Natural killer cell (primary cell): ENCODE data around the gene CNPY3. TPM values are rescaled to one million over a fixed set of nuclear protein-coding genes. Genes with fewer than 3 reads are reported as not detected.
"Not testable (repeated sequence)": the region's sequence is repeated elsewhere in the genome, so short reads cannot be mapped to it uniquely, and the experiment has no call there.

Experiments
- ATAC-seq, 3 donors: fragments of 150-1000 bp in 2 of 3; fragments of 200-7000 bp in 1 of 3; cut with Tn5 transposase; 1 replicate in 1 of 3; 2 replicates in 2 of 3; pipeline ENCODE4 v1.10.0; 2021; ENCODE audit warnings: mild to moderate bottlenecking in 2 of 3, moderate library complexity in 2 of 3
- DNase-seq, 2 donors: peaks; one replicate each; pipeline versions ENCODE4 v3.0.0 to v3.0.0-alpha.2; 2013 to 2021; ENCODE audit warnings: mixed read lengths in 1 of 2
- H3K27ac ChIP-seq: one replicate; pipeline ENCODE4 v1.5.1; 2013; ENCODE audit warnings: mild to moderate bottlenecking, low read length
- H3K27me3 ChIP-seq: one replicate; pipeline ENCODE4 v1.6.1; 2013; ENCODE audit warnings: low read length; ENCODE audit not compliant: control insufficient read depth, insufficient read depth
- H3K36me3 ChIP-seq: one replicate; pipeline ENCODE4 v1.6.1; 2013; ENCODE audit warnings: low read length; ENCODE audit not compliant: control insufficient read depth, insufficient read depth
- H3K4me1 ChIP-seq: one replicate; pipeline ENCODE4 v1.6.1; 2013; ENCODE audit warnings: low read length; ENCODE audit not compliant: control insufficient read depth, insufficient read depth
- H3K4me3 ChIP-seq: one replicate; pipeline ENCODE4 v1.5.1; 2013; ENCODE audit warnings: low read length
- H3K9me3 ChIP-seq: one replicate; pipeline ENCODE4 v1.6.1; 2013; ENCODE audit warnings: low read length; ENCODE audit not compliant: control insufficient read depth, insufficient read depth
- H3K27ac Mint-ChIP-seq, 2 donors: one replicate each; pipeline ENCODE4 v1.8.0; 2022; ENCODE audit warnings: mild to moderate bottlenecking in 2 of 2, mixed read lengths in 2 of 2, moderate library complexity in 1 of 2
- H3K27me3 Mint-ChIP-seq, 2 donors: one replicate each; pipeline ENCODE4 v1.8.0; 2022; ENCODE audit warnings: low read depth in 2 of 2, mixed read lengths in 2 of 2
- H3K36me3 Mint-ChIP-seq: one replicate; pipeline ENCODE4 v1.8.0; 2022; ENCODE audit warnings: mixed read lengths
- H3K4me1 Mint-ChIP-seq, 2 donors: one replicate each; pipeline ENCODE4 v1.8.0; 2022; ENCODE audit warnings: mixed read lengths in 2 of 2
- H3K4me3 Mint-ChIP-seq: one replicate; pipeline ENCODE4 v1.8.0; 2022; ENCODE audit warnings: mild to moderate bottlenecking, moderate library complexity, mixed read lengths
- H3K9me3 Mint-ChIP-seq, 2 donors: one replicate each; pipeline ENCODE4 v1.8.0; 2022; ENCODE audit warnings: mixed read lengths in 2 of 2
- WGBS: methylation state at CpG from one replicate; pipeline ENCODE4 v1.1.7; 2013; ENCODE audit warnings: missing lambda C conversion rate; ENCODE audit not compliant: insufficient coverage; 5-methylcytosine and 5-hydroxymethylcytosine counted together
- intact Hi-C: fragments of 100-400 bp; cut with micrococcal nuclease; formaldehyde crosslinking; loops from one replicate; pipeline ENCODE4 v1.14.2; 2022
- total RNA-seq, 4 donors: library from RNA; stranded (reverse); fragments of 120-200 nt in 1 of 4; gene quantifications; one replicate each; pipeline versions ENCODE4 v1.2.3 to v1.2.4, GENCODE V29; 2013 to 2022
- TF ChIP-seq, protein P1 (sequence below): fragments of 200-600 bp; IDR thresholded peaks from one replicate; pipeline ENCODE4 v1.8.0; 2022; ENCODE audit warnings: antibody characterized with exemption

CNPY3 gene
- total RNA-seq, 3 donors from 2014 or later (not counting 1 experiment from before 2014, with no cell fraction given), result 52.4 to 71.2 (median 59.8) TPM

DNA sequence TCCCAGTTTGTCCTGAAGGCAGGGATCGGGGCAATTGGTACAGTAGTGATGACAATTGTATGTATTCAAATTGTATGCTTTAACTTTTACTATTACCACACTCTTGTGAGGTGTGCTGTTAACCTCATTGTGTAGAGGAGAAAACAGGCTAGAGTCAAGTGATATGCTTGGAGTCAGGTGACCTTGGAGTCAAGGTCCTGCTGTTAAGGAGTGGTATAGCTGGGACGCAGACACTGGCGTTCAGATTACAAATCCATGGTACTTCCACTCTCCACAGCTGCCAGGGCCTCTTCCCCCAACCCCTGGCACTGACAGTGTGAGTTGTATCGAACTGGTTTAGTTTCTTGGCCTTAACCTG lies 10.5 kb downstream of the CNPY3 start:
- peak overlapping the region; percentile 29 to 64 for H3K27ac Mint-ChIP-seq

DNA sequence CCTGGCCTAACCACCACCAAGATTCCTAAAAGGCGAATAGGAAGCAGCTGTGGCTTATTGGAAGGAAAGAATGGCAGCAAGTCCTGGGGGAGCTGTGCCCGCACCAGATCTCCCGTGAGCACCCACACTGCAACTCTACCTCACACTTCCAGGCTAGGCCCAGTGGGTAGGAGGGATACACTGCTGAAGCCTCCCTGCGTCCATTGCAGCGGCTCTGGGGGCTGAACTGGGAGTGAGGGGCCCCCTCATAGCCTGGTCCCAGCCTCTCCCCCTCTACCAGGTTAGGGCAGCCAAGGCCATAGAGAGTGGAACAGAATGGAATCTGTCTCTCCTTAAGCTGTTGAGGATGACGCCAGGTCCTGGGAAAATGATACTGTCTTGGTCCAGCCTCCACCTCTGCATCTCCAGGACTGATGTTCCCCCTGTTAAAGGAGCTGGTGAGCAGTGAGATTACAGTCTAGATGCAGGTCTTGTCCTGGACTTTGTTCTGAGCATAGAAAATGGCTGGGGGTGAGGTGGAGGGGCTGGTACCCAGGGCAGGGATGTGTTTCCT lies 11.3 kb downstream of the CNPY3 start:
- H3K27me3 Mint-ChIP-seq, result no peaks in the 10 kb centered on the region
- DNase-seq (no peak), ATAC-seq (no peak)
- intact Hi-C loops, result no loop called here
- TF ChIP-seq, protein P1, sequence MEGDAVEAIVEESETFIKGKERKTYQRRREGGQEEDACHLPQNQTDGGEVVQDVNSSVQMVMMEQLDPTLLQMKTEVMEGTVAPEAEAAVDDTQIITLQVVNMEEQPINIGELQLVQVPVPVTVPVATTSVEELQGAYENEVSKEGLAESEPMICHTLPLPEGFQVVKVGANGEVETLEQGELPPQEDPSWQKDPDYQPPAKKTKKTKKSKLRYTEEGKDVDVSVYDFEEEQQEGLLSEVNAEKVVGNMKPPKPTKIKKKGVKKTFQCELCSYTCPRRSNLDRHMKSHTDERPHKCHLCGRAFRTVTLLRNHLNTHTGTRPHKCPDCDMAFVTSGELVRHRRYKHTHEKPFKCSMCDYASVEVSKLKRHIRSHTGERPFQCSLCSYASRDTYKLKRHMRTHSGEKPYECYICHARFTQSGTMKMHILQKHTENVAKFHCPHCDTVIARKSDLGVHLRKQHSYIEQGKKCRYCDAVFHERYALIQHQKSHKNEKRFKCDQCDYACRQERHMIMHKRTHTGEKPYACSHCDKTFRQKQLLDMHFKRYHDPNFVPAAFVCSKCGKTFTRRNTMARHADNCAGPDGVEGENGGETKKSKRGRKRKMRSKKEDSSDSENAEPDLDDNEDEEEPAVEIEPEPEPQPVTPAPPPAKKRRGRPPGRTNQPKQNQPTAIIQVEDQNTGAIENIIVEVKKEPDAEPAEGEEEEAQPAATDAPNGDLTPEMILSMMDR, result no peak
- H3K9me3 ChIP-seq, result no peaks in the 10 kb centered on the region
- peaks cover 7% of the 10 kb centered on the region for H3K36me3 Mint-ChIP-seq
- no peaks in the 10 kb centered on the region for H3K27me3 ChIP-seq
- peaks cover 56% of the 10 kb centered on the region for H3K36me3 ChIP-seq
- no peak overlapping the region for H3K4me3 Mint-ChIP-seq
- peaks cover 1% of the 10 kb centered on the region for H3K4me1 ChIP-seq
- no peak overlapping the region for H3K4me3 ChIP-seq
- H3K27ac ChIP-seq, result no peak overlapping the region
- peaks cover 5 to 11% of the 10 kb centered on the region in 2 donors for H3K4me1 Mint-ChIP-seq
- WGBS, result 98% methylated on average over 2 of the region's 6 CpGs
- H3K9me3 Mint-ChIP-seq, result no peaks in the 10 kb centered on the region
- peak overlapping the region; percentile 29 to 56 for H3K27ac Mint-ChIP-seq

More for the DNA sequence above, 10.5 kb downstream of the CNPY3 start:
- H3K36me3 ChIP-seq, result peaks cover 60% of the 10 kb centered on the region
- H3K27me3 ChIP-seq, result no peaks in the 10 kb centered on the region
- DNase-seq (no peak), ATAC-seq (peak in 1 of 3 donors; percentile 14)
- H3K4me1 ChIP-seq, result peaks cover 5% of the 10 kb centered on the region
- TF ChIP-seq, protein P1, result no peak
- no peaks in the 10 kb centered on the region for H3K9me3 Mint-ChIP-seq
- no peak overlapping the region for H3K4me3 Mint-ChIP-seq
- no peak overlapping the region for H3K4me3 ChIP-seq
- H3K27me3 Mint-ChIP-seq, result no peaks in the 10 kb centered on the region
- H3K36me3 Mint-ChIP-seq, result peaks cover 7% of the 10 kb centered on the region
- 100% methylated on average over 2 of the region's 4 CpGs for WGBS
- no peak overlapping the region for H3K27ac ChIP-seq
- intact Hi-C loops, result no loop called here
- H3K4me1 Mint-ChIP-seq, result peaks cover 5 to 11% of the 10 kb centered on the region in 2 donors
- H3K9me3 ChIP-seq, result no peaks in the 10 kb centered on the region

DNA sequence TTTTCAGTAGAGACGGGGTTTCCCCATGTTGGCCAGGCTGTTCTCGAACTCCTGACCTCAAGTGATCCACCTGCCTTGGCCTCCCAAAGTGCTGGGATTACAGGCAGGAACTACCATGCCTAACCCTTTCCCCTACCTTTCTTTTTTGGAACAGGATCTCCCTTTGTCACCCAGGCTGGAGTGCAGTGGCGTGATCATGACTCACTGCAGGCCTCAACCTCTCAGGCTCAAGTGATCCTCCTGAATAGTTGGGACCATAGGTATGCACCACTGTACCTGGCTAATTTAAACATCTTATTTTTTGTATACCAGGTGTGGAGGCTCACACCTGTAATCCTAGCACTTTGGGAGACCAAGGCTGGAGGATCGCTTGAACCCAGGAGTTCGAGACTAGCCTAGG lies 12.1 kb downstream of the CNPY3 start:
- intact Hi-C loops, H3K27me3 Mint-ChIP-seq, H3K4me3 ChIP-seq, H3K9me3 ChIP-seq, ATAC-seq, H3K27ac ChIP-seq, H3K4me3 Mint-ChIP-seq, H3K27me3 ChIP-seq, H3K4me1 ChIP-seq, DNase-seq, H3K36me3 Mint-ChIP-seq, H3K9me3 Mint-ChIP-seq: not testable (repeated sequence)
- peak overlapping the region in 1 of 2 donors; percentile 56 for H3K27ac Mint-ChIP-seq
- 95% methylated on average over 5 of the region's 5 CpGs for WGBS
- peaks cover 48% of the 10 kb centered on the region for H3K36me3 ChIP-seq
- peaks cover 5 to 11% of the 10 kb centered on the region in 2 donors for H3K4me1 Mint-ChIP-seq

DNA sequence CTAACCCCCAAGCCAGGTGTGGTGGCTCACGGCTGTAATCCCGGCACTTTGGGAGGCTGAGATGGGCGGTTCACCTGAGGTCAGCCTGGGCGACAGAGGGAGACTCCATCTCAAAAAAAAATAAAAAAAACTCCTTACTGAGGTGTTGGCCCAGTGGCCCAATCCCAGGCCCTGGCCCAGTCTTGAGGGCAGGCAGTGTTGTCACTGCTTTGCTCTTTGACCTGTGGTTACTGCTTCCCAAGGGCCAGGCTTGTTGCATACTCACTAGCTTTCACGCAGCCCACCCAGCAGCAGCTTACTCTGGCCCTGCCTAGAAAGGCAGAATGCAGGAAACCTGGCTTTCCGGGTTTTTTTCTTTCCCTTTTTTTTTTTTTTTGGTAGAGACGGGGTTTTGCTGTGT lies 13.2 kb downstream of the CNPY3 start:
- WGBS, result 87% methylated on average over 6 of the region's 7 CpGs
- Mint-ChIP-seq H3K9me3 (no peaks in the 10 kb centered on the region), H3K4me3 (no peak overlapping the region), H3K36me3 (no peaks in the 10 kb centered on the region), H3K4me1 (peaks cover 0 to 5% of the 10 kb centered on the region in 2 donors), H3K27me3 (no peaks in the 10 kb centered on the region), H3K27ac (peak overlapping the region in 1 of 2 donors; percentile 49)
- intact Hi-C loops, result no loop called here
- Histone ChIP-seq H3K27me3 (no peaks in the 10 kb centered on the region), H3K27ac (no peak overlapping the region), H3K9me3 (no peaks in the 10 kb centered on the region), H3K4me1 (no peaks in the 10 kb centered on the region), H3K4me3 (no peak overlapping the region), H3K36me3 (peaks cover 38% of the 10 kb centered on the region)
- no peak for ATAC-seq
- no peak for DNase-seq
- TF ChIP-seq, protein P1, result no peak
